ENCODE measurements around the gene SPOCK1. TPM values are rescaled to one million over a fixed set of nuclear protein-coding genes. Genes with fewer than 3 reads are reported as not detected.
"Not testable (repeated sequence)": the region's sequence is repeated elsewhere in the genome, so short reads cannot be mapped to it uniquely, and the experiment has no call there.

SPOCK1 gene
- total RNA-seq, 2 donors from 2014 or later = 2.1 to 8.5 TPM

- H3K27ac ChIP-seq = no peak overlapping the region
- intact Hi-C loops (cut with DNase I) = no loop called here
- TF ChIP-seq CTCF (IDR thresholded peaks at IDR 0.05) = no peak
- H3K4me1 ChIP-seq = no peaks in the 10 kb centered on the region
- H3K27me3 ChIP-seq = no peaks in the 10 kb centered on the region
- DNase-seq = no peak
- H3K4me3 ChIP-seq = no peak overlapping the region
- H3K9me3 ChIP-seq = no peaks in the 10 kb centered on the region
- no peaks in the 10 kb centered on the region for H3K36me3 ChIP-seq
- H3K9ac ChIP-seq (ENCODE audit: low read depth in 2 of 2, low read length in 2 of 2) = no peak overlapping the region
Observed at GRCh38 chr5:137240285-137240684, 258.8 kb downstream of the SPOCK1 start.

GRCh38 chr5:137236849-137237507, 262.1 kb downstream of the SPOCK1 start:
- no peaks in the 10 kb centered on the region for H3K9me3 ChIP-seq
- H3K4me1 ChIP-seq = no peaks in the 10 kb centered on the region
- no peaks in the 10 kb centered on the region for H3K27me3 ChIP-seq
- H3K36me3 ChIP-seq = no peaks in the 10 kb centered on the region
- no peak overlapping the region for H3K9ac ChIP-seq (ENCODE audit: low read depth in 2 of 2, low read length in 2 of 2)
- H3K4me3 ChIP-seq = no peak overlapping the region
- no peak overlapping the region for H3K27ac ChIP-seq
- DNase-seq = no peak
- TF ChIP-seq CTCF (IDR thresholded peaks at IDR 0.05) = no peak
- intact Hi-C loops (cut with DNase I) = no loop called here

GRCh38 chr5:137236252-137236651, 262.9 kb downstream of the SPOCK1 start:
- intact Hi-C loops (cut with DNase I) = no loop called here
- no peak overlapping the region for H3K27ac ChIP-seq
- H3K4me3 ChIP-seq = no peak overlapping the region

GRCh38 chr5:137234973-137235943, 263.9 kb downstream of the SPOCK1 start:
- TF ChIP-seq CTCF (IDR thresholded peaks at IDR 0.05) = no peak
- H3K9ac ChIP-seq (ENCODE audit: low read depth in 2 of 2, low read length in 2 of 2) = no peak overlapping the region
- H3K4me1 ChIP-seq = no peaks in the 10 kb centered on the region
- H3K27ac ChIP-seq = no peak overlapping the region
- no peak for DNase-seq
- intact Hi-C loops (cut with DNase I) = no loop called here
- H3K36me3 ChIP-seq = no peaks in the 10 kb centered on the region
- H3K27me3 ChIP-seq = no peaks in the 10 kb centered on the region
- no peaks in the 10 kb centered on the region for H3K9me3 ChIP-seq
- H3K4me3 ChIP-seq = no peak overlapping the region

More at GRCh38 chr5:137236252-137236651, 262.9 kb downstream of the SPOCK1 start:
- Histone ChIP-seq H3K9ac (ENCODE audit: low read depth in 2 of 2, low read length in 2 of 2) (no peak overlapping the region), H3K9me3 (no peaks in the 10 kb centered on the region), H3K27me3 (no peaks in the 10 kb centered on the region), H3K4me1 (no peaks in the 10 kb centered on the region), H3K36me3 (no peaks in the 10 kb centered on the region)
- no peak for DNase-seq
- no peak for TF ChIP-seq CTCF (IDR thresholded peaks at IDR 0.05)

- no peak for TF ChIP-seq CTCF (IDR thresholded peaks at IDR 0.05)
- Histone ChIP-seq H3K9ac (ENCODE audit: low read depth in 2 of 2, low read length in 2 of 2) (no peak overlapping the region), H3K4me3 (no peak overlapping the region), H3K4me1 (no peaks in the 10 kb centered on the region), H3K9me3 (no peaks in the 10 kb centered on the region), H3K27me3 (no peaks in the 10 kb centered on the region), H3K27ac (no peak overlapping the region), H3K36me3 (no peaks in the 10 kb centered on the region)
- intact Hi-C loops (cut with DNase I) = no loop called here
- DNase-seq = no peak
Observed at GRCh38 chr5:137233726-137234125, 265.4 kb downstream of the SPOCK1 start.

- intact Hi-C loops (cut with DNase I); DNase-seq; H3K27ac ChIP-seq; H3K36me3 ChIP-seq; H3K4me3 ChIP-seq; H3K9ac ChIP-seq (ENCODE audit: low read depth in 2 of 2, low read length in 2 of 2); H3K27me3 ChIP-seq; H3K9me3 ChIP-seq; H3K4me1 ChIP-seq: not testable (repeated sequence)
Observed at GRCh38 chr5:137233304-137233703, 265.8 kb downstream of the SPOCK1 start.
